ENCODE measurements around the gene ING5.
"Not testable (repeated sequence)": the region's sequence is repeated elsewhere in the genome, so short reads cannot be mapped to it uniquely, and the experiment has no call there.

Gene ING5

GRCh38 chr2:241701399-241702154, at the start of gene ING5:
TSS of gene ING5 (plus strand) at chr2:241702039. CDS start at chr2:241702066, 27 bp downstream.
- peak; percentile 94 to 97 (median 96) for DNase-seq

- DNase-seq: no peak
Observed at GRCh38 chr2:241652142-241652541, 49.7 kb upstream of the ING5 start.

- DNase-seq: no peak
Observed at GRCh38 chr2:241652722-241653121, 49.1 kb upstream of the ING5 start.

- no peak for DNase-seq
Observed at GRCh38 chr2:241653210-241653750, 48.6 kb upstream of the ING5 start.

- DNase-seq: no peak
Observed at GRCh38 chr2:241654551-241654950, 47.3 kb upstream of the ING5 start.

- no peak for DNase-seq
Observed at GRCh38 chr2:241655516-241656189, 46.2 kb upstream of the ING5 start.

- DNase-seq: no peak
Observed at GRCh38 chr2:241656190-241656741, 45.6 kb upstream of the ING5 start.

GRCh38 chr2:241657786-241658254, 44.0 kb upstream of the ING5 start:
- no peak for DNase-seq

- DNase-seq: no peak
Observed at GRCh38 chr2:241658296-241658695, 43.5 kb upstream of the ING5 start.

- DNase-seq: peak in 1 of 4 experiments; percentile 19
Observed at GRCh38 chr2:241659150-241659739, 42.6 kb upstream of the ING5 start.

- DNase-seq: no peak
Observed at GRCh38 chr2:241660593-241661213, 41.1 kb upstream of the ING5 start.

- DNase-seq: not testable (repeated sequence)
Observed at GRCh38 chr2:241662731-241663130, 39.1 kb upstream of the ING5 start.

- DNase-seq: no peak
Observed at GRCh38 chr2:241665731-241666440, 36.0 kb upstream of the ING5 start.

- no peak for DNase-seq
Observed at GRCh38 chr2:241666627-241667400, 35.0 kb upstream of the ING5 start.

GRCh38 chr2:241668354-241668753, 33.5 kb upstream of the ING5 start:
- no peak for DNase-seq

- no peak for DNase-seq
Observed at GRCh38 chr2:241668839-241669238, 33.0 kb upstream of the ING5 start.

- no peak for DNase-seq
Observed at GRCh38 chr2:241670333-241671110, 31.3 kb upstream of the ING5 start.

- DNase-seq: no peak
Observed at GRCh38 chr2:241671457-241672240, 30.2 kb upstream of the ING5 start.
